Lower lobe of right lung (tissue), 2 donors: ENCODE measurements around the gene LGR6. TPM values are rescaled to one million over a fixed set of nuclear protein-coding genes. Genes with fewer than 3 reads are reported as not detected.

ENCODE experiments used
- ATAC-seq, 2 donors: fragments of 200-7000 bp; cut with Tn5 transposase; one replicate each; pipeline ENCODE4 v1.9.1; 2020 to 2022; ENCODE audit warnings: mild to moderate bottlenecking in 2 of 2, moderate library complexity in 2 of 2
- DNase-seq: peaks from one replicate; pipeline ENCODE4 v3.0.0-alpha.2; 2020
- H3K27ac ChIP-seq: fragments of 200-600 bp; one replicate; pipeline ENCODE4 v1.8.0; 2022
- H3K27me3 ChIP-seq: fragments of 200-600 bp; one replicate; pipeline ENCODE4 v1.8.0; 2022; ENCODE audit warnings: low read depth
- H3K36me3 ChIP-seq: fragments of 200-600 bp; one replicate; pipeline ENCODE4 v1.8.0; 2022; ENCODE audit warnings: mild to moderate bottlenecking
- H3K4me1 ChIP-seq: fragments of 200-600 bp; one replicate; pipeline ENCODE4 v1.8.0; 2022
- H3K4me3 ChIP-seq: fragments of 200-600 bp; one replicate; pipeline ENCODE4 v1.8.0; 2022; ENCODE audit warnings: mild to moderate bottlenecking
- H3K9me3 ChIP-seq: fragments of 200-600 bp; one replicate; pipeline ENCODE4 v1.8.0; 2022
- intact Hi-C: fragments of 100-400 bp; cut with DNase I; formaldehyde crosslinking; loops from one replicate; pipeline ENCODE4 v1.11.0; 2022
- total RNA-seq: library from RNA; stranded (reverse); fragmentation: NEBNext Ultra II Directional; extraction: Animal tissue kit (Norgen Biotek cat#: 25700); gene quantifications from one replicate; pipeline ENCODE4 v1.2.1, GENCODE V29; 2021
- TF ChIP-seq, protein P1 (sequence below): fragments of 200-600 bp; IDR thresholded peaks from one replicate; pipeline ENCODE4 v1.8.0; 2022; ENCODE audit warnings: antibody characterized with exemption, mild to moderate bottlenecking
- donor health status: DM: no; HTN: yes; CAD: no; lungs with severe emphysema.

LGR6 gene
- total RNA-seq, 1 donor from 2014 or later, result 1.7 TPM

DNA sequence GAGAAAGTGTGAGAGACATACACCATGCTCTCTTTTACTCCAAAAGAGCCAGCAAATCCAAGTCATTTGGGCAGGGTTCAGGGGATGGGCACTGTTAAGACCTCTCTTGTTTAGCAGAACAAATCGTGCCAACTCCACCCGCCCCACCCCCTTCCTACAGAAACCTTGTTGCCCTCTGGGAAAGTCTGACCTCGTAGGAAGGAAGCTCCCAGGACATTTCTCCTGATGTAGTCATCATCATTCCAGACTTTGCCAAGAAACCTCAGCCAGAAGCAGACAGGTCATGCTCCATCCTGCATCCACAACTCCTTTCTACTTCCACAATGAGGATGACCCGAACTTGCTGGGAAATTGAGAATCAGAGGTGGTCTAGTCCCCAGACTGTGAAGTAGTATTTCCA is 90.4 kb downstream of the LGR6 start:
- no peaks in the 10 kb centered on the region for H3K36me3 ChIP-seq
- no peak overlapping the region for H3K4me3 ChIP-seq
- H3K27me3 ChIP-seq, result no peaks in the 10 kb centered on the region
- TF ChIP-seq, protein P1, sequence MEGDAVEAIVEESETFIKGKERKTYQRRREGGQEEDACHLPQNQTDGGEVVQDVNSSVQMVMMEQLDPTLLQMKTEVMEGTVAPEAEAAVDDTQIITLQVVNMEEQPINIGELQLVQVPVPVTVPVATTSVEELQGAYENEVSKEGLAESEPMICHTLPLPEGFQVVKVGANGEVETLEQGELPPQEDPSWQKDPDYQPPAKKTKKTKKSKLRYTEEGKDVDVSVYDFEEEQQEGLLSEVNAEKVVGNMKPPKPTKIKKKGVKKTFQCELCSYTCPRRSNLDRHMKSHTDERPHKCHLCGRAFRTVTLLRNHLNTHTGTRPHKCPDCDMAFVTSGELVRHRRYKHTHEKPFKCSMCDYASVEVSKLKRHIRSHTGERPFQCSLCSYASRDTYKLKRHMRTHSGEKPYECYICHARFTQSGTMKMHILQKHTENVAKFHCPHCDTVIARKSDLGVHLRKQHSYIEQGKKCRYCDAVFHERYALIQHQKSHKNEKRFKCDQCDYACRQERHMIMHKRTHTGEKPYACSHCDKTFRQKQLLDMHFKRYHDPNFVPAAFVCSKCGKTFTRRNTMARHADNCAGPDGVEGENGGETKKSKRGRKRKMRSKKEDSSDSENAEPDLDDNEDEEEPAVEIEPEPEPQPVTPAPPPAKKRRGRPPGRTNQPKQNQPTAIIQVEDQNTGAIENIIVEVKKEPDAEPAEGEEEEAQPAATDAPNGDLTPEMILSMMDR, result no peak
- peaks cover 22% of the 10 kb centered on the region for H3K4me1 ChIP-seq
- H3K27ac ChIP-seq, result no peak overlapping the region
- ATAC-seq (no peak), DNase-seq (no peak)
- intact Hi-C loops, result no loop called here
- H3K9me3 ChIP-seq, result no peaks in the 10 kb centered on the region

DNA sequence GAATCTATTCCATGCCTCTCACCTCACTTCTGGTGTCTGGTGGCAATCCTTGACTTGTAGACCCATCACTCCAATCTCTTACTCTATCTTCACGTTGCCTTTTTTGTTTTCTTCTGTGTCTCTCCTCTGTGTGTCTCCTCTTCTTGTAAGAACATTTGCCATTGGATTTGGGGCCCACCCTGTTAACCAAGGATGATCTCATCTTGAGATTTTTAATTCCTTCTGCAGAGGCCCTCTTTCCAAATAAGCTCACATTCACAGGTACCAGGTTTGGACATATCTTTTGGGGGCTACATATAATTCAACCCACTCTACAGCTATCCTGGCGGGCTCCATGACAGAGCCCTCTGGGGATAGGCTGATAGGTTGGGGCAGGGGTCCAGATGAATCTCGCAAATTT is 92.3 kb downstream of the LGR6 start:
- Histone ChIP-seq H3K4me1 (peaks cover 22% of the 10 kb centered on the region), H3K27me3 (no peaks in the 10 kb centered on the region), H3K9me3 (no peaks in the 10 kb centered on the region), H3K4me3 (no peak overlapping the region), H3K36me3 (no peaks in the 10 kb centered on the region), H3K27ac (no peak overlapping the region)
- intact Hi-C loops, result no loop called here
- TF ChIP-seq, protein P1, result no peak
- DNase-seq, result no peak
- no peak for ATAC-seq

DNA sequence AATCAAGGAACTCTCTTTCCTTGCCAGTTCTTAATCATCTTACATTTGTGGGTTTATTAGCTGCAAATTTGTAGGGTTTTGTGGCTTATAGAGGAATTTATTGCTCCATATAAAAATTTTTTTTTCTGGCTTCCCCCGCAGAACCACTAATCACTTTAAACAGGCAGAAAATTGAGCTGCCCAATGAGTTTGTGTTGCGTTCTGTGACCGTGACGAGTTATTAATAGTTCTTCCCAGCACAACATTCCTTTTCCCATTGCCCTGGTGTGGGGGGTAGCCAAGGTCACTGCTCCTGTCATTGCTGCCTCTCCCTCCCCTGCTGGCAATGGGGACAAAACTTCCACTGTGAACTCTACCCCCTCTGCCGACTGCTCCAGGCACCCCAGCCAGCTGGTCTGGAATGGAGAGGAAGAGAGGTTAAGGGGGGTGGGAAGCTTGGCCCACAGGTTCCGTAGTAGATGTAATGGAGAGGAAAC is 93.1 kb downstream of the LGR6 start:
- ATAC-seq (peak in 1 of 2 donors; percentile 58), DNase-seq (no peak)
- Histone ChIP-seq H3K4me1 (peaks cover 22% of the 10 kb centered on the region), H3K9me3 (no peaks in the 10 kb centered on the region), H3K27me3 (no peaks in the 10 kb centered on the region), H3K4me3 (no peak overlapping the region), H3K36me3 (no peaks in the 10 kb centered on the region), H3K27ac (no peak overlapping the region)
- intact Hi-C loops, result no loop called here
- TF ChIP-seq, protein P1, result no peak

DNA sequence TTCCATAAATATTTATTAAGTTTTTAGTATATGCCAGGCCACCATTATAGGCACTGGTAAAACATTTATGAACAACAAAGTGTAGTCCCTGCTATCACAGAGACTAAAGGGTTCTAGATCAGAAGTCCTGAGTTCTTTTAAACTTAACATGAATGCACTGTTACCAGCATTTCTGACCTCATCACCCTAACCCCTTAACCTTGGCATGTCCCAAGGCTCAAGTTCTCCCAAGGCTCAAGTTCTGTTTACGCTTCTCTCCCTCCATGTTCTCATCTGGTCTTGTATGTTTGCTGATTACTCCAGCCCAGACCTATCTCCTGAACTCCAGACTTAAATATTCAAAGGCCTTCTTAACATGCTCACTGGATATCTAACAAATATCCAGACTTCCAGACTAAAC is 93.6 kb downstream of the LGR6 start:
- no peaks in the 10 kb centered on the region for H3K27me3 ChIP-seq
- DNase-seq, result no peak
- TF ChIP-seq, protein P1, result no peak
- no peak overlapping the region for H3K4me3 ChIP-seq
- no peaks in the 10 kb centered on the region for H3K36me3 ChIP-seq
- no peaks in the 10 kb centered on the region for H3K9me3 ChIP-seq
- intact Hi-C loops, result no loop called here
- no peak for ATAC-seq
- H3K27ac ChIP-seq, result no peak overlapping the region
- peaks cover 22% of the 10 kb centered on the region for H3K4me1 ChIP-seq

DNA sequence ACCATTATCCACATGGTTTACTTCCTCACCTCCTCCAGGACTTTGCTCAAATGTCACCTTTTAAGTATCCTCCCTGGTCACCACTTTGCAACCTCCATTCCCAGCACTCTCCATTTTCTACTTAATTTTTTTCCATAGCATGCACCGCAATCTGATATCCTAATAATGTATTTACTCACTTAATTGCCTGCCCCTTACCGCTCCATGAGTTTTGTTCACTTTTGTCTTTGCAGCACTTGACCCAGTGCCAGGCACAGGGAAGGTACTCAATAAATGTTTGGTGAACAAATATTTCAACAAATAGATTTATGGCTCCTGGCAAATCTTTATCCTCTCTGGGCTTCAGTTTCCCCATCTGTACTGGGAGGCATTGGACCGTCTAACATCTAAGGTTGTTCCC is 94.6 kb downstream of the LGR6 start:
- H3K27me3 ChIP-seq, result no peaks in the 10 kb centered on the region
- no peaks in the 10 kb centered on the region for H3K36me3 ChIP-seq
- ATAC-seq (no peak), DNase-seq (no peak)
- H3K27ac ChIP-seq, result no peak overlapping the region
- intact Hi-C loops, result no loop called here
- H3K4me1 ChIP-seq, result peaks cover 14% of the 10 kb centered on the region
- TF ChIP-seq, protein P1, result no peak
- no peak overlapping the region for H3K4me3 ChIP-seq
- no peaks in the 10 kb centered on the region for H3K9me3 ChIP-seq

DNA sequence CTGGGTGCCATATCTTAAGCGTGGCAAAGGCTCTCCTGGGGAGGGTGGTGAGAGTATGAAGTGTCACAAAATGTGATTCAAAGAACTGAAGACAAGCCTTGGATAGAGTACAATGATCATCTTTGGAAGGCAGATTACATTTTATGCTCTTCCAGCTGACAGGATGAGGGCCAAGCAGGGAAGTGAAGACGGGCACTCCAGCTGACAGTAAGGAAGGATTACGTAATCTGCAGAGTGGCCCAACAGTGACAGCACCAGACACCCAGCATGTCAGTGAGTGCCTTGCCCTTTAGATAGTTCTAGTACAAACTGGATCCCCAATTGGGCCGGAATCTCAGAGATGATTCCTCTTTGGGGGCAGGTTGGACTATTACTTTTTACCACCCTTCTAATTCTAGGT is 95.4 kb downstream of the LGR6 start:
- TF ChIP-seq, protein P1, result no peak
- no peak overlapping the region for H3K4me3 ChIP-seq
- H3K27me3 ChIP-seq, result no peaks in the 10 kb centered on the region
- intact Hi-C loops, result no loop called here
- no peak overlapping the region for H3K27ac ChIP-seq
- DNase-seq (no peak), ATAC-seq (no peak)
- no peaks in the 10 kb centered on the region for H3K36me3 ChIP-seq
- no peaks in the 10 kb centered on the region for H3K9me3 ChIP-seq
- peaks cover 5% of the 10 kb centered on the region for H3K4me1 ChIP-seq
